AG08395 (cell line): ENCODE measurements around the gene ZNF492.
"Not testable (repeated sequence)": the region's sequence is repeated elsewhere in the genome, so short reads cannot be mapped to it uniquely, and the experiment has no call there.

Source experiments
- DNase-seq: peaks from one replicate; pipeline ENCODE4 v3.0.0; 2012; ENCODE audit warnings: mixed read lengths, low spot score

Gene ZNF492

DNA sequence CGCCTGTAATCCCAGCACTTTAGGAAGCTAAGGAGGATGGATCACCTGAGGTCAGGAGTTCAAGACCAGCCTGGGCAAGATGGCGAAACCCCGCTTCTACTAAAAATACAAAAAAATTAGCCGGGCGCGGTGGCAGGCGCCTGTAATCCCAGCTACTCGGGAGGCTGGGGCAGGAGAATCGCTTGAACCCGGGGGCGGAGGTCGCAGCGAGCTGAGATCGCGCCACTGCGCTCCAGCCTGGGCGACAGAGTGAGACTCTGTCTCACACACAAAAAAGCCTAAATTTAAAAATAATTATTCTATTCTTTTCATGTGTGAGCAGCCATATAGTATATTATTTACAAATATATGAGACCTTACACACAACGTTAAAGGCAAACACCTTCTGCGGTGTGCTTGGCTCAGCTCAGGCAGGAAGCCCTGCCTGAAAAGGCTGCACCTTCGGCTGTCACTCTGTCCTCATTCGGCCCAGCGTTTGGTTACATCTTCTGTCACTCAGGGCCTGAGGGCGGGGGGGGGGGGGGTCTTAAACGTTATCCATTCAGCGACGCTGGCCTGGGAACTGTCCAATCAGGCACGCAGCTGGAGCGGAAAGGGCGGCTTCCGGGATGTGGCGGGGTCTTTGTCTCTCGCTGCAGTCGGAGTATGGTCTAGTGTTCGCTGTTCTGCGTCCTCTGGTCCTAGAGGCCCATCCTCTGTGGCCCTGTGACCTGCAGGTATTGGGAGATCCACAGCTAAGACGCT lies at the start of gene ZNF492:
Gene ZNF492, plus strand, starts transcription at position 619 of the 744 bp plus-strand sequence. CDS start 19,076 bp downstream, outside the sequence.
- peak; percentile 64 for DNase-seq

DNA sequence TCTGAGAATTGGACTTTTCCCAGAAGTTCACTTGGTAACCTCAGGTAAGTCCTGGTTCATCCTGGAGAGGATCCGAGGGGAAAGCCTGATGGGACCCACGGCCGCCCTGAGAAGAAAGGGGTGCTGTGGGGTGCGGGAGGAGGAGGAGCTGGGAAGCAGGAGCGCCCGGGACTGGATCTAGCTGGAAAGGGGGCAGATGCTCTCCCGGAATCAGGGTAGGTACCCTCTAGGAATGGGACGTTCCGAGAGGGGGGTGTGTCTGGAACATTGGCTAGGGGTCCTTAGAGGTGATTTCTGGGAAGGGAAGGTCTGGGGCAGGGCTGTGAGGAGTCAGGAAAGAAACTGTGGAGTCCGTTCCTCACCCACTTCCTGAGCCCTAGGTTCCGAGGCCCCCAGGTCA lies 38.7 kb upstream of the ZNF492 start:
- DNase-seq = no peak

DNA sequence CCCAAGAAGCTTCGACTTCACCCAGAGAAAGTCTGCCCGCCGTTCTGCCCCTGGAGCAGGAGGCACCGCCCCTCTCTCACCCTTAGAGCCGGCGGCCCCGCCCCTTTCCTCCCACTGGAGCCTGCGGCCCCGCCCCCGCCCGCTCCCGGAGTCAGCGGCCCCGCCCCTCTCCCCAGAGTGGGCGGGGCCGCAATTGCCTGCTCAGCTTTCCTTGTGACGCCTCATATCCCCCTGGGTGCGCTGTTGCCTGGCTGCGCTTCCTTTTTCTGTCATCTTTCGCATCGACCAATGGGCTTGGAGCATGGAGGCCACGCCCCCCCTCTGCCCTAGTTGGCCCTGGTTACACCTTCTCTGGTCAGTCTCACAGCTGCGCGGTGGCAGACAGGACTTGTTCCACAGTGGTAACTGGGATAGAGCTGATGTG lies 38.2 kb upstream of the ZNF492 start:
- DNase-seq = no peak

DNA sequence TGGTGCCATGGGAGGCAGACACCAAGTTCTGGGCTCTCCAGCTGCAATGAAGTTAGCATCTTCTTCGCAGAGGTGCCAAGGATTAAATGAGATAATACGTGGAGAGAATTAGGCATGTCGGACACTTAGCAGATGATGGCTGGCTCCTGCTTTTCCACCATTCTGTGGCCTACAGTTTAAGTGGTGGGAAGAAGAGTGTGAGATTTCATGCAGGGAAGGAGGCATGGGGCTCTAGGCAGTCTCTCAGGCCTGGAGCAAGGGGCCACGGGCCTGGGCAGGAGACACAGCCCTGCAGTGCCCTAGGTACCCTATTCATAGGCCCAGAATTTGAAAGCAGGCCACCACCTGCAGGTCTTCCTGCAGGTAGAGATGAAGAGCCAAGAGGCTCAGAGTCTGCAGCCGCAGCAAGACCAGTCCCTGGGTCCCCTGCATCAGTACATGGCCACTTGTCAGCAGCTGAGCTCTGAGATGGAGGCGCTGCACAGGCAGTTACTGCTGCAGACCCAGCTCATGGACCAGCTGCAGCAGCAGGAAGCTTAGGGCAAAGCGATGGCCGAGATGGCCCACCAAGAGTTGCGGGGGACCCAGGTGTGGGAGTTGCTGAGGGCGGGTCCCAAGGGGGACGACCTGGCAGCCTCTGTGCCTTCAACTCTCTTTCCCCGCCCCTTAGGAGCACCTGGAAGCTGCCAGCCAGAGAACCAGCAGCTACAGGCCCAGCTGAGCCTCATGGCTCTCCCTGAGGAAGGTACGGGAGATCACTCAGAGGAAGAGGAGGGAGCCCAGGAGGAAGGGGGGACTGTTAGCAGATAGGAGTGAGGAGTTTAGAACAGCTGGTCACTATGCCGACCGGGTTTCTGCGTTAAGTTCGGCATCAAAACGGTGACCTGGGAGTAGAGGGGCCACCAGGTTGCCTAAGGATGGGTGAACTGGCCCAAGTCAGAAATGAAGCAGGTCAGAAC lies 33.2 kb upstream of the ZNF492 start:
- DNase-seq = no peak

DNA sequence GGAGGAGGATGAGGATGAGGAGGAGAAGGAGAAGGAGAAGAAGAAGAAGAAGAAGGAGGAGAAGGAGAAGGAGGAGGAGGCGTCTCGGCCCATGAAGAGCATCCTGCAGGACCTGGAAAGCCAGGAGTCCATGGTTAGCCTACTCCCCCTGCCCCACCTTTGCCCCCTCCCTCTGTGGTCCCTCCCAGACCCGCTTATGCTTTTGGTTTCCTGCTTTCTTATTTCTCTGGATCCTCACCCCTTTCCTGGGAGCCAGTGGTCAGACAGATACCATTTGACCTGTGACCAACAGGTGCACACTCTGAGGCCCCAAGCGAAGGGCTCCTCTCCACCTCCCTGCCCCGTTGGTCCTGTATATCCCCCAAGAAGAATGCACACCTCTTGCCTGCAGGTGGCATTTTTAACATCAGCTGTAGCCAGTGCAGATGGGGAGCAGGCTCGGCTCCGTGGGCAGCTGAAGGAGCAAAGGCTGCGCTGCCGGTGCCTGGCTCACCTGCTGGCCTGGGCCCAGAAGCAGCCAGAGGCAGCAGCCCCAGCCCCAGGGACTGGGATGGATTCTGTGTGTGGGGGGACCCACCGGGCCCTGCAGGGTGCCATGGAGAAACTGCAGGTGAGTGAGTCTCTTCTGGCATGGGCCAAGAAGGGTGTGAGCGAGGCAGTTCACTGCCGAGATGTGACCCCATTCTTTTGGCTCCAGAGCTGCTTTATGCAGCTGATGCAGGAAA lies 32.1 kb upstream of the ZNF492 start:
- no peak for DNase-seq

DNA sequence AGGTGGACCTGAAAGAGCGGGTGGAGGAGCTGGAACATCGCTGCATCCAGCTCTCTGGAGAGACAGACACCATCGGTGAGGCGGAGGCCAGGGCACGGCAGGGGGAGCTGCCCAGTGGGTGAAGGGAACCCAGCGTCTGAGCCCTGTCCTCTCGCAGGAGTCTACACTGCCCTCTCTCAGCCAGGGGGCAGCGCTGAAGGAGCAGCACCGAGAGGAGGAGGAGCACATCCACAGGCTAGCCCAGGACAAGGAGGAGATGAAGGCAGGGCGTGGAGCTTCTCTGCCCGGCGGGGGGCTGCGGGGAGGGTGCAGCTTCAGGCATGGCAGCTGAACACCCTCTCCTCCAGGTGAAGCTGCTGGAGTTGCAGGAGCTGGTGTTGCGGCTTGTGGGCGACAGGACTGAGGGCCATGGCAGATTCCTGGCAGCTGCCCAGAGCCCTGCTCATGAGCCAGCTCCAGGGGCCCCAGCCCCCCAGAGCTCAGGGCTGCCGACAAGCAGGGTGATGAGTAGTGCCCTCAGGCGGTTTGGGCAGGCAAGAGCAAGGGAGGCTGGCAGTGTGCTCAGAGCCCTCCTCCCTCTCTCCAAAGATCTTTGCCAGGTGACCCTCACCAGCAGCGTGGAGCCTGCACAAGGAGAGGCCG lies 31.4 kb upstream of the ZNF492 start:
- no peak for DNase-seq

DNA sequence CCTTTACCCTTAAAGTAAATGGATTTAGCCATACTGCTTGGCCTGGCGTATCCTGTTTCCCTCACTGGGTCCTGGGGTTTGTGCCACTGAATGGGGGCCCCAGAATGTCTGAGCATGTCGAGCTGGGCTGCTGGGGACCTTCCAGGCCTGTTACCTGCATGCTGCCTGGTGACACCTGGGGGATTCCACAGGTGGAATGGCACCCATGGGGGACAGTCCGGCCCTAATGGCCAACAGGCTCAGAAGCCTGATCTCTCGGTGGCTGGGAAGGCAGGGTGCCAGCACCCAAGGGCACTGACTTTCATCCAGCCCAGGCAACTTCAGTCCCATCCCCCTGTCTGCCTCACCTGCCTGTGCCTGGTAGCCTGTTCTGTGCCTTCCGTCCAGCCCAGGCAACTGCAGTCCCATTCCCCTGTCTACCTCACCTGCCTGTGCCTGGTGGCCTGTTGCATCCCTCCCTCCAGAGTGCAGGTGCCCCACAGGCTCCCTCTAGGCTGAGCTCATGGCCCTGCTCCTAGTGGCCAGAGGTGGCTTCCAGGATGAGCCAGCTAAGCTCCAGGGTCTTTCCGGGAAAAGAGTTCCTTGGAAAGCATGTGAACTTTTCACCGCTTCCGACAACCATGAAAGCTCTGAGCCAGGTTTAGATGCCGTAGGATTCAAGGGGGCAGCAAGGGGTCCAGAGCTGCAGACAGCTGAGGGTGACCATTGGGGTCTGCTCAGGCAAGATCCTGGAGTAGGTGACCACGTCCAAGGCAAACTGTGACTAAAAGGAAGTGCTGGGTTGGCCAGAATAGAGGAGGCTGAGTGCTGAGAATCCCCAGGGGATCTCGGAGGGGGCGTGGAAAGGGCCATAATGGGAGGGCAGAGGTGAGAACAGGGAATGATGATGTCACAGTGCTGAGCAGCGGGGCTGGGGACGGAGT lies 30.3 kb upstream of the ZNF492 start:
- no peak for DNase-seq

DNA sequence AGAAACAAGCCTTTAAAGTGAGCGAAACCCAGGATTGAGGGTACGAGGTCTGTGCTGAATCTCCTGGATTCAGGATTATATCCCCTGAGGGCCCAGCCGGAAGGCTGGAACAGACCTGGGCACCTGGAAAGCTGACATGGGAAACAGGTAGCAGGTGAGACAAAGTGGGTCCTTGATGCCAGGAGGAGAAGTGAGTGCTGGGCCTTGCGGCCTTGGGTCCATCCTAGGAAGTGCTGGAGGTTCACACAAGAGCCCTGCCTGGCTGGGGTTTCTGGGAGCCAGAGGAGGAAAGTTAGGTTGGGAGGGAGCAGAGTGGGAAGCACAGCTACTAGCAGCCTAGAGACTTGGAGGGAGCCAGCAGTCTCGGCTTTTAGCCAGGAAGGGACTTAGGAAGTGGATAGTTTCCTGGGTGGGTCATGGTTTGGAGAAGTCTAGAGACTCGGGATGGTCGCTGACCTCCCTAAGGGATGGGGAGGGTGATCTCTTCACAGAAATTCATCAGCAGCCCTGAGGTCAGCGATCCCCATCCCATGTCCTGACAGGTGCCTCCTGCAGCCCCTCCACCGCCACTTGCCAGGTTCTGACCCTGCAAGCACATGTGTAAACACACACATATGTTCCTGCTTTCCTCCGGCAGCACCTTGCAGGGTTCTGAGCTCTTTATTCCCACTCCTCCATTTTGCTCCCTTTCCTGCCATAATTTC lies 29.4 kb upstream of the ZNF492 start:
- DNase-seq = no peak

DNA sequence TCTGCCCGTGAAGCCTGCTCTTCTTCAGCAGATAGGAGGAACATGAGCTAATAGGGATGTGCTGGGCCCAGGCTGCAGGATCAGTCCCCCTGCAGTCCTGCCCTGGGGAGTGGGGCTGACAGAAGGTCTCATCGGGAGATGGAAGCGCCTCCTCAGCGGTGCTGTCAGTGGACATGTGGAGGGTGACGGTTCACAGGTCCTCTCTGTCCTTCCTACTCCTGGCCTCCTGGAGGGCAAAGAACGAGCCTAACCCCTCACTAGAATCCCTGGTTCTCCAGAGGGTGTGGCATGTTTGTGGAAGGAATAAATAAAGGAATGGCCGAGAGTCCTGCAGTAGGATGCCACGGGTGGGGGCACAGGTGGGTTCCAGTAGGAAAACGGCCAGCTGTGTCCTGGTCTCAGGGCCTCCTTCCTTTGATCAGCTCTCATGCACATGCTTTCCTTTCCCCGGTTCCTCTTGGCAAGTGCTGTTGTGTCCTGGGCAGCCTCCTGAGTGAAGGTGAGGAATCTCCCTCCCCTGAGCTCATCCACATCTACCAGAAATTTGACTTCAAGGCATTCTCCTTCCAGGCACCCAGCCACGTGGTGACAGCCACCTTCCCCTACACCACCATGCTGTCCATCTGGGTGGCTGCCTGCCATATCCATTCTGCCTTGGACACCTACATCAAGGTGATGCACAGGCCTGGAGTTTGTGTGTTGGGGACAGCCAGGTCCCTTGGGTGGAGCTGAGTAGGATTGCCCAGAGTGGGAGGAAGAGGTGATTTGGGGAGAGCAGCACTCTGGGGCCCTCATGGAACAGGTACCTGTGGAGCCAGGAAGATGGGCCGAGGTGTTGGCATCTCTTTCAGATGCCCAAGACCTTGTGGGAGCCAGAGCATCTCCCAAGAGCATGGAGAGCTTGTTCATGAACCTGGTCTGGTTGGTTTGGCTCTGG lies 28.6 kb upstream of the ZNF492 start:
- DNase-seq = no peak

DNA sequence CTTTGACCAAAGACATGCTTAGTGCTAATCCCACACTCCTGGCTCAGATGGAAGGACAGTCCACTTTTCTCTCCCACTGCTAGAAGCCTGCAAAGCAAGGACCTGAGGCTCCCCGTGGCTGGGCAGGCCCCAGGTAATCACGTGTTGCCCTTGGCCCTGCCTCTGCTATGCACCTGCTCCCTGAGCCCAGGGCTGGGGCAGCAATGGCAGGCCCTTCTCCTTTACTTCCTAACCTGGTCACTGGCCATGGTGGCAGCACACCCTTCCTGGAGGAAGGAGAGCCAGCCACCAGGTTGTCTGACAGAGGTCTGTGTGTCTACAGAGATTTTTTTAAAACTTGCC lies 27.9 kb upstream of the ZNF492 start:
- no peak for DNase-seq

DNA sequence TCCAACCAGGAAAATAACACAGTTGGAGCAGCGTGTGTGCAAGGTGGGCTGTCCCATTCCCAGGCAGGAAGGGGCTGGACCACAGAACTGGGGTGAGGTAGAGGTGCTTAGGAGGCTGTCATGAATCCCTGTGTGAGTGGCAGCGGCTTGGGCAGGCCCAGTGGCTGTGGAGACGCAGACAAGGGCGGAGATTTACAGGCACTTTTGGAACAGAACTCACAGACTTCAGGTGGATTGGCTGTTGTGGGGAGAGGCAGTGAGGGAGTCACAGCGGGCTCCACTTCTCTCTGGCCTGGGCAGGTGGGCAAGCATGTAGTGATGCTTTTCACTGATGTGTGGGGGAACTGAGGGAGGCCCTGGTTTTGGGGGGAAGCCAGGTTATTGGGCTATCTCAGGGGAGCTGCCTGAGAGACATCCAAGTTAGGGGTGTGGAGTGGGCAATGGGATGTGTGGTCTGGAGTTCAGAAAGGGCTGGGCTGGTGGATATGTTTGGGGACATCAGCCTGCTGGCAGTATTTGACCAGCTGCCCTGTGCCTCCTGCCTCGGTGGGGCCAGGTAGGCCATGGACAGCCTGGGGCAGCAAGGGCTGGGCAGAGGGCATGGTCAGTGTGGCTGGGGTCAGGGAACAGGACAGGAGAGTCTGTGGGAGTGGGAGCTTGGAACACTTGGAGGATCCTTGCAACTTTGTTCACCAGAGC lies 27.0 kb upstream of the ZNF492 start:
- no peak for DNase-seq

DNA sequence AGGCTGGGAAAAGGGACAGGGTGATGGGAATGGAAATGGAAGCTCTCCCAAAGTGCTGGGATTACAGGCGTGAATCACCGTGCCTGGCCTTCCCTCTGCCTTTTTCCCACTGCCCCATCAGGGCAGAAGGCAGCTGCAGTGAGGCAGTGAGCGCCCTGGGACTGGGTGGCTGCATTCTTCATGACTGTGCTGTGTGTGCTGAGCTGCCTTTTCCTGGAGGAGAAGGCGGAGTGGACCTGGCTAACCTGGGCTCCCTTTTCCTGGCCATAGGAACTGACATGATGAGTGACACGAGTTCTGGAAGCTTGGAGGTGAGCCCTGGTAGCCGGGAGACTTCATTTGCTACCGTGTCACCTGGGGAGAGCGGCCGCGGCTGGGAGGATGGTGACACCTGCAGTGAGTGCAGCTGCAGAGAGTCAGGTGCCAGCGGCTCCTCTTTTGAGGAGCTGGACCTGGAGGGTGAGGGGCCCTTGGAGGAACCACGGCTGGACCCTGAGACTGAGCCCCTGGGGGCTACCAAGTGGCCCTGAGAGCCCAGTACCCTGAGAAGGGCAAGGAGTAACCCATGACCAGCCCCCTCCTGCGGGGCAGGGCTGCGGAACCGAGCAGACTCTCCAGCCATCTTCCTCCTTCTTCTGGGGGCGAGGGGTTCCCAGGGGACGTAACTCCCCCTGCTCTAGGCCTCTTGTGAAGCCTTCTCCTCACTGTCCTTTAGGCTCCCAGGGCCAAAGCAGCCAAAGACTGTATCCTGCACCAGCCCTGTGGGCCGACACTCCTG lies 26.3 kb upstream of the ZNF492 start:
- DNase-seq = no peak

DNA sequence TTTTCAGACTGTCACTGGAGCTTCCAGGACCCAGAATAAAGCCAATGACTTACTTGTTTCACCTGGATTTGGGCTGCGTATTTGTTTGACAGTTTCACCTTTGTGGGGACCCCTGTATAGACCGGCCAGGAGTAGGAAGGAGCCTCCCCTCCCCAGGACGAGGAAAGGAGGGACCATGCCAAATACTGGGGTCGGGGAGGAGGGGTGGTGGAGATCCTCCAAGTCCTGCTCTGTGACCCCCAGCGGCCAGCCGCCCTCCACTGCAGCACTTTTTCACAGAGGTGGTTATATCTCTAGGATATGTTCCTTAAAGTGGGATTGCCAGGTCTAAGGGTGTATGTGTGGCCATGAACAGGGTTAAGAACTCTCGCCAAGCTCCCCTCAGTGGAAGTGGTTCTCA lies 25.7 kb upstream of the ZNF492 start:
- DNase-seq = no peak

DNA sequence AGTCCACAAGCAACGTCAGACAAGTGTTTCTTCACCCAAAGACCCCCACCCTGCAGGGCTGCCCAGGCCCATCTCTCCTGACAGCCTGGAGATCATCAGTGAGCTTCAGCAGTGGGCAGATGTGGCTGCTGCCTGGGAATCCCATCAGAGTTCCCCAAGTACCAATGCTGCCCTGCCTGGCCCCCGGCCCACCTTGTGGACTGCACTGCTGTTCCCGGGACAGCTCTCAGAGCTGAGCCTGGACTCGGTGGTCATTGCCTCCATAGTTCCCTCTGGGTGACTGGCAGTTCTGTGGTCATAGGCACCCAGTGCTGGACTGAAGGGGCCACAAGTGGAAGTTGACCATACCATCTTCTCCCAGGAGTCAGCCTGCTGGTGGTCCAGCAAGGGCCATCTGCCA lies 24.5 kb upstream of the ZNF492 start:
- DNase-seq = no peak

DNA sequence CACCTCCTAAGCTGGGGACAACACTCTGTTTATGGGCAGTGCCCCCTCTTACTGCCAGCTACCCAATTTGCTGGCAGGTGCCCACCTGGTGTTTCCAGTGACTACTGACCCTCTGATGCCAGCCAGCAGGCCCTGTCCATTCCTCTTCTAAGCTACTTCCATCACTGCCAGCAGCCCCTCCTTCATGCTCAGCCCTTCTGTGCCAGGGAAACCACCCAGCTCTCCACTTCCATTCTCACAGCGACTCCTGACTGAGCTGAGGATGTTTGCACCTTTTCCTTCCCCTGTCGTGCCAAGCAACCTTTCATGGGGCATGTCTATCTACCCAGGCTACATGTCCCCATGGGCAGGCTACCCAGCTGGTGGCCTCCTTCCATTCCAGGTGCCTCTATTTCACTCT lies 24.0 kb upstream of the ZNF492 start:
- DNase-seq = no peak

DNA sequence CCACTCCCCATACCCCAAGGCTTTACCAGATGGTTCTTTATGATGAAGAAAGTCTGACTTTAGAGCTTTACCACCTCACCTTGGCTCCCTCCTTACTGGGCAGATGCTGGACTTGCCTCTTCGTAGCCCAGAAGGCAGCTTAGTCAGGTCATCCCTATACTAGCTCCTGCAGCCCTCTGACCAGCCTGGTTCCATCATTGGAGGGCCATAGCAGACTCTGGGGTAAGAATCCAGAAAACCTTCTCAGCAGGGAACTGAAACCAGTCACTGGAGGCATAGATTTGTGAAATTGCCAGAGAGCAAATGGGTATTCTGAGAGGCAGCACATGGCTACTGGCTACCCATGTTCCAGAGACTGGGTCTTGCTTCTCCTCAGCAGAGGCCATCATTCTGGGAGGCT lies 21.8 kb upstream of the ZNF492 start:
- no peak for DNase-seq

DNA sequence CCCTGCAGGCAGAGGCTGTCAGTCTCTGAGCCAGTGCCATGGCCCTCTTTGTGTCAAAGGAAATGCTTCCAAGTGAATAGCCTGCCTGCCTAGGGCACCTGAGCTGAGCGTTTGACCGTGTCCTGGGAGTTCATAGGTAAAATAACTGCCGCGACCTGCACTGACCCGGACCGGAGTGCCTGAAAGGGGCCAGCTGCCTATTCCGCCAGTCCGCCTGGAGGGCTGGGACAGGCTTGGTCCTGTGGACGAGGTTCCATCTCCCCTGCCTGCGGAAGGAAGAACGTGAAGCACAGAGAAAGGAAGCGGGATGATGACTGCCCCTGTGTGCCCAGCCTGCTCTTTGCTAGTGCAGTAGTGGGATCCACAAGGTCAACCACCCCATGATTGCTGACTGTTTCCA lies 17.5 kb upstream of the ZNF492 start:
- no peak for DNase-seq

DNA sequence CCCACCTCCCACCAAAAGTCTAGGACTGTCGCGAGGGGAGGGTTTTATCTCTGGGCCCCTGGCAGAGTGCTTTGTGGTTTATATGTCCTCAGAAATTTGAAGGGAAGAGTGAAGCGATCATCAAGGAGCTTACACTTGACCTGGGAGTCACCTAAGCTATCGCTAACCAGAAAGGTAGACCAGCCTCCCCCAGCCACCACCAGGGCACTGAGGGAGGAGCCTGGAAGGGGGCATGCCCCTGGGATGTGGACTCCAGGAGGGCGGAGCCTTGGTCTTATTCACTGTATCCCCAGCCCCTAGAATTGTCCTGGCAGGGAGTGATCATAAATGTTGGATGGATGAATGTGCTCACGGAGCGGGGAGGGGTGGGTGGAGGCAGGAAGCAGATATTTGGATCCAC lies 16.9 kb upstream of the ZNF492 start:
- DNase-seq = not testable (repeated sequence)
